MCF 10A (cell line): ENCODE measurements around the gene ZNF354B. TPM values are rescaled to one million over a fixed set of nuclear protein-coding genes. Genes with fewer than 3 reads are reported as not detected.
A peak's percentile ranks its signal among the peaks of the same experiment; 100 is the strongest.

Source experiments
- Bru-seq: library from RNA; stranded (reverse); fragments of 400-500 nt; gene quantifications from one replicate; lab custom pipeline; 2021; lab: Mats Ljungman, UMichigan
- BruChase-seq, 2 experiments: library from RNA; stranded (reverse); fragments of 400-500 nt; gene quantifications; one replicate each; lab custom pipeline; 2021; lab: Mats Ljungman, UMichigan
- BruUV-seq: library from RNA; stranded (reverse); fragments of 400-500 nt; replicated peaks from 2 replicates; lab custom pipeline; 2021; lab: Mats Ljungman, UMichigan
- CTCF ChIA-PET: fragments of 300-600 bp; sonication (Branson Sonifier 250); formaldehyde crosslinking; extraction: SDS; loops from one replicate; lab custom pipeline; 2021; ENCODE audit warnings: antibody characterized with exemption, inconsistent platforms; lab: Yijun Ruan, JAX
- POLR2A ChIA-PET: fragments of 300-600, 350-650 bp; sonication (Branson Sonifier 250); formaldehyde crosslinking; extraction: SDS; loops from one replicate; lab custom pipeline; 2020; ENCODE audit warnings: antibody characterized with exemption, inconsistent platforms; lab: Yijun Ruan, JAX
- DNase-seq: peaks from one replicate; pipeline ENCODE4 v3.0.0-alpha.2; 2018; ENCODE audit not compliant: unreplicated experiment
- H3K27ac Mint-ChIP-seq: one replicate; pipeline ENCODE4 v1.8.0; 2022; ENCODE audit warnings: mild to moderate bottlenecking, low read depth, mixed read lengths; ENCODE audit not compliant: unreplicated experiment
- H3K27me3 Mint-ChIP-seq: one replicate; pipeline ENCODE4 v1.8.0; 2022; ENCODE audit warnings: mixed read lengths; ENCODE audit not compliant: insufficient read depth, unreplicated experiment
- H3K36me3 Mint-ChIP-seq: one replicate; pipeline ENCODE4 v1.8.0; 2022; ENCODE audit warnings: mild to moderate bottlenecking, moderate library complexity, mixed read lengths; ENCODE audit not compliant: insufficient read depth, unreplicated experiment
- H3K4me1 Mint-ChIP-seq: one replicate; pipeline ENCODE4 v1.8.0; 2022; ENCODE audit warnings: mixed read lengths; ENCODE audit not compliant: insufficient read depth, unreplicated experiment
- H3K4me3 Mint-ChIP-seq: one replicate; pipeline ENCODE4 v1.8.0; 2022; ENCODE audit warnings: mild to moderate bottlenecking, moderate library complexity, mixed read lengths; ENCODE audit not compliant: unreplicated experiment
- H3K9me3 Mint-ChIP-seq: one replicate; pipeline ENCODE4 v1.8.0; 2022; ENCODE audit warnings: mixed read lengths; ENCODE audit not compliant: unreplicated experiment
- intact Hi-C: fragments of 100-400 bp; cut with micrococcal nuclease; formaldehyde crosslinking; loops from 2 replicates; pipeline ENCODE4 v1.14.1; 2022
- long read RNA-seq: library from polyadenylated mRNA; stranded (forward); transcript quantifications from one replicate; pipeline ENCODE4 v2.0.0, GENCODE V29; 2022
- total RNA-seq: library from RNA; stranded (reverse); gene quantifications from 2 replicates; pipeline ENCODE4 v1.2.3, GENCODE V29; 2022
- TF ChIP-seq, protein P1 (sequence below): fragments of 200-600 bp; IDR thresholded peaks from one replicate; pipeline ENCODE4 v1.8.0; 2022; ENCODE audit warnings: antibody characterized with exemption, mild to moderate bottlenecking; ENCODE audit not compliant: unreplicated experiment

ZNF354B gene
- total RNA-seq (24.4 and 24.8 TPM in 2 replicates), Bru-seq, nascent RNA (percentile 81 among the genes with signal in this experiment), BruChase-seq, experiment 1, labeled RNA remaining after a 6-hour chase (percentile 71 among the genes with signal in this experiment), BruChase-seq, experiment 2, labeled RNA remaining after a 2-hour chase (percentile 84 among the genes with signal in this experiment)
- long read RNA-seq, transcript ZNF354B-202 (4 exons, 763 nt): major isoform, 8 of 25 reads
- long read RNA-seq, transcript ZNF354B-201 (5 exons, 2,802 nt): minor isoform, 6 of 25 reads
- long read RNA-seq, partial matches to known transcripts: 1 of 25 reads
- long read RNA-seq, other reads (novel, unspliced or antisense): 9 of 25 reads

DNA sequence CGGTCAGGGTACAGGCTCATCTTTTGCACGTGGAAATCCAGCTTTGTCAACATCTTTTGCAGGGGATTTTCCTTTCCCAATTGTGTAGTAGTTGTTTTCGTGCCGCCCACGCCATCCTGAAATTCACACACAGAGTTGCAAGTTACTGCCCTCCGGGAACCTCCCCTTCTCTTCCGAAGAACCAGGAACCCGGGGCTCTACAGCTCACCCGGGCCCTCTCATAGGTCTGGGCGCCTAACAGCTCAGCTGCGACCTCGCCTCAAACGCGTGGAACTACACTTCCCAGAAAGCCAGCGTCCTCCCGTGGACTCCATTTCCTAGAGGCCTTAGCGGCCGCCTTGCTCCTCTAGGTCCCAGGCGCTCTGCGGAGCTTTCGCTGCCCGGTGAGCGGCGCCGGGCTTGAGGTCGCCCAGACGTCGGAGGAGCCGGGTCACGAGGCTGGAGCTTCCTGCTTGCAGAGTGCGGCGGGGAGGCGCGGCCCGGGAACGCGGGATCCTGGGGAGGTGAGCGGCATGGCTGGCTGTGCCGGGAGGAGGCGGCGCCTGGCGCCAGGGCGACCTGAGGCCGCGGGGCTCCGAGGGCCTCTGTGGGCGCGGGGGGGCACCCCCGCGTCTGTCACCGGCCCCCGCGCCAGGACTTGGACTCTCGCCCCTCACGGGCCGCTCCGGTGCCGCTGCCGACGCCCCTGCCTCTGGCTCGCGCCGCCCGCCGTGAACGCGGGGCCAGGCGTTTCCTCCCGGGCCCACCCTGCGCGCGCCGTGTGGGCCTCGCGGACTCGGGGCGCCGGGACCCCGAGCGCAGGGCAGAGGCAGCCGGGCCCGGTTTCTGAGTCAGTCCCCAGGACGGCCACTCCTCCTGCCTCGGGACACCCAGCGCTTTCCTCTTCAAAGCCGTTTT, at the start of gene ZNF354B:
TSS of gene ZNF354B (plus strand) at position 329 of the 897 bp plus-strand sequence. CDS start 1,095 bp downstream, outside the sequence.
- TF ChIP-seq, protein P1, sequence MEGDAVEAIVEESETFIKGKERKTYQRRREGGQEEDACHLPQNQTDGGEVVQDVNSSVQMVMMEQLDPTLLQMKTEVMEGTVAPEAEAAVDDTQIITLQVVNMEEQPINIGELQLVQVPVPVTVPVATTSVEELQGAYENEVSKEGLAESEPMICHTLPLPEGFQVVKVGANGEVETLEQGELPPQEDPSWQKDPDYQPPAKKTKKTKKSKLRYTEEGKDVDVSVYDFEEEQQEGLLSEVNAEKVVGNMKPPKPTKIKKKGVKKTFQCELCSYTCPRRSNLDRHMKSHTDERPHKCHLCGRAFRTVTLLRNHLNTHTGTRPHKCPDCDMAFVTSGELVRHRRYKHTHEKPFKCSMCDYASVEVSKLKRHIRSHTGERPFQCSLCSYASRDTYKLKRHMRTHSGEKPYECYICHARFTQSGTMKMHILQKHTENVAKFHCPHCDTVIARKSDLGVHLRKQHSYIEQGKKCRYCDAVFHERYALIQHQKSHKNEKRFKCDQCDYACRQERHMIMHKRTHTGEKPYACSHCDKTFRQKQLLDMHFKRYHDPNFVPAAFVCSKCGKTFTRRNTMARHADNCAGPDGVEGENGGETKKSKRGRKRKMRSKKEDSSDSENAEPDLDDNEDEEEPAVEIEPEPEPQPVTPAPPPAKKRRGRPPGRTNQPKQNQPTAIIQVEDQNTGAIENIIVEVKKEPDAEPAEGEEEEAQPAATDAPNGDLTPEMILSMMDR: peak; percentile 15
- peaks cover 26% of the 10 kb centered on the region for H3K4me1 Mint-ChIP-seq
- BruUV-seq: no TSS peak

DNA sequence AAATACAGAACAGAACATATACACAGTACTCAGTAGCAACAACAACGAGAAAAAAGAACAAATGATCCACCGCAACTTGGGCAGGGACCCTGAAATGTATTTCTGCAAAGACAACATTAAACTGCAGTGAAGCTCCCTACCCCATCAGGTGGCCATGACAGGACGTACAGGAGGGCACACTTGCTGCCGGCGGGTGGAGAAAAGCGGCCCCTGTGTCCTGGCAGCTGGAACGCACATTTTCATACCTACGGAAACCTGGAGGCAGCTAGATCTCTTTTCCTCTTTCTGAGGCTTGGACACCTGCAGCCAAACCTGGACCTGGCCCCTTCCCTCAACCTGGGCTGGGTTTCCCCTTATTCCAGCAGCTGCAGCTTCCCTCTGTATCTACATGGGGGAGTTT, 42.2 kb upstream of the ZNF354B start:
- Mint-ChIP-seq H3K9me3 (no peaks in the 10 kb centered on the region), H3K27ac (no peak overlapping the region), H3K4me1 (no peaks in the 10 kb centered on the region), H3K36me3 (no peaks in the 10 kb centered on the region), H3K27me3 (no peaks in the 10 kb centered on the region), H3K4me3 (no peak overlapping the region)
- no TSS peak for BruUV-seq
- ChIA-PET POLR2A (interaction anchor here (0.6 to 0.7 kb wide), 4 partner anchors 8 to 30 kb away, joined by 3 read pairs; no protein-coding TSS in a partner anchor), CTCF (interaction anchor here (0.7 to 1.3 kb wide), 2 partner anchors 10 to 533 kb away, joined by 3 read pairs; no protein-coding TSS in a partner anchor)
- DNase-seq: no peak
- intact Hi-C loops: no loop called here
- TF ChIP-seq, protein P1: no peak

More for the DNA sequence above, at the start of gene ZNF354B:
- peak; percentile 98 for DNase-seq
- ChIA-PET CTCF (interaction anchor here (1.5 to 1.8 kb wide), 2 partner anchors 43 to 75 kb away, joined by 3 to 4 read pairs; no protein-coding TSS in a partner anchor), POLR2A (interaction anchor here (0.6 to 1.8 kb wide), 21 partner anchors 14 to 764 kb away, joined by 3 to 17 read pairs (median 5); partner anchors contain the start of genes CLK4, HNRNPH1, RUFY1 and ZNF354A)
- Mint-ChIP-seq H3K36me3 (peaks cover 35% of the 10 kb centered on the region), H3K9me3 (no peaks in the 10 kb centered on the region), H3K27ac (peak within 1 kb of the TSS; percentile 61), H3K4me3 (peak within 1 kb of the TSS; percentile 77), H3K27me3 (no peaks in the 10 kb centered on the region)
- intact Hi-C loops: loop anchor here (1.0 to 2.0 kb wide), 3 partner anchors 73 to 635 kb away; partner anchors contain the start of gene ZNF354A

DNA sequence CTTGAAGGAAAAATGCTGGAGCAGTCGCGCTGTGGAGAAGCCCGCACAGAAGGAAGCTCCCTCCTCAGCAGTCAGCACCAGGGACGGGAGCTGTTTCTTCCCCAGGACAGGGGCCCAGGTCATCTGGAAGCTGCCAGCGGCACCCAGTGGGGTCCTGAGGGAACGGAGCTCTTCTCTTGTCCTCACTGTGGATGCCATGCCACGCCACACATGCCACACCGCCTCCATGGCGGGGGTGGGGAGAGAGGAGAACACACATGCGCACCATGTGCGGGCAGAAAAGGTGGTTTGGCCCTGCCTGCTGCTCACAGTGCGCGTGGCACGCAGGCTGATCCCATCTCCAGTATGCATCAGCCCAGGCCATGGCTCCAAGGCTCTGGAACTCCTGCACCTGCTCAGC, 41.7 kb upstream of the ZNF354B start:
- no peaks in the 10 kb centered on the region for H3K4me1 Mint-ChIP-seq
- CTCF ChIA-PET: interaction anchor here (0.7 to 1.3 kb wide), 2 partner anchors 10 to 534 kb away, joined by 3 read pairs; no protein-coding TSS in a partner anchor
- H3K4me3 Mint-ChIP-seq: no peak overlapping the region
- POLR2A ChIA-PET: interaction anchor here (0.7 to 1.1 kb wide), 2 partner anchors 8 to 10 kb away, joined by 3 read pairs; no protein-coding TSS in a partner anchor
- no peaks in the 10 kb centered on the region for H3K27me3 Mint-ChIP-seq
- DNase-seq: no peak
- H3K9me3 Mint-ChIP-seq: no peaks in the 10 kb centered on the region
- H3K27ac Mint-ChIP-seq: no peak overlapping the region
- intact Hi-C loops: no loop called here
- BruUV-seq: no TSS peak
- TF ChIP-seq, protein P1: no peak
- no peaks in the 10 kb centered on the region for H3K36me3 Mint-ChIP-seq
